ENCODE measurements around the gene PUS3.
"Not testable (repeated sequence)": the region's sequence is repeated elsewhere in the genome, so short reads cannot be mapped to it uniquely, and the experiment has no call there.

Gene PUS3

DNA sequence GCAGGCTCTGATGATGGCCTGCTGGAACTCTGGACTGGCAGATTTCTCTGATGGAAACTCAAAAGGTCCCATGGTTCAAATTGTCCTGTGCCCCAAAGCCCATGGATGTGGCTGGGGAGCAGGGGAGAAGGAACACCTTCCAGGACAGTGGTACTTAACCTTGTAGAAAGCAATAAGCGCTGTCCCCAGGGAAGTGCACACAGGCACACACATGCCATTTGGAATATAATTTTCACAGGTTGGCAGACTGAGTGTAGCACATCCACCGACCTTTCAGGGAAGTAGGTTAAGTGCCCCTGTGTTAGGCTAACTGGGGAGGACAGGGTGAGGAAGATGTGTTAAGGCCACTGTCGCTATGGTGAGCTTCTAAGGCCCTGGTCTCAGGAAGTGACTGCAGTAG is 19.1 kb upstream of the PUS3 start:
- no peak for DNase-seq (ENCODE audit: low read depth, low spot score)
- no peak overlapping the region for H3K27ac ChIP-seq

DNA sequence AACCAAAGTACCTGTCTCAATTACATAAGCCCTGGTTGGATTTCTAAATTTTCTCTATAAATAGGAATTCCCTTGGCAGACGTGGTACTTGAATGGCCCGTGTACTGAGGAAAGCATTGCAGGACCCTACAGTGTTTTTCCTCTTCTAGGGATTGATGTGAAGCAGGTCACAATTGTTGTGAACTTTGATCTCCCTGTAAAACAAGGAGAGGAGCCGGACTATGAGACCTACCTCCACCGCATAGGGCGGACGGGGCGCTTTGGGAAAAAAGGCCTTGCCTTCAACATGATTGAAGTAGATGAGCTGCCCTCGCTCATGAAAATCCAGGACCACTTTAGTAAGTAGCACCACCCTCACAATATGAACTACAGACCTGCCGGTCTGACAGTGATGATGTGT is 18.0 kb upstream of the PUS3 start:
- no peak for DNase-seq (ENCODE audit: low read depth, low spot score)
- H3K27ac ChIP-seq, result no peak overlapping the region

DNA sequence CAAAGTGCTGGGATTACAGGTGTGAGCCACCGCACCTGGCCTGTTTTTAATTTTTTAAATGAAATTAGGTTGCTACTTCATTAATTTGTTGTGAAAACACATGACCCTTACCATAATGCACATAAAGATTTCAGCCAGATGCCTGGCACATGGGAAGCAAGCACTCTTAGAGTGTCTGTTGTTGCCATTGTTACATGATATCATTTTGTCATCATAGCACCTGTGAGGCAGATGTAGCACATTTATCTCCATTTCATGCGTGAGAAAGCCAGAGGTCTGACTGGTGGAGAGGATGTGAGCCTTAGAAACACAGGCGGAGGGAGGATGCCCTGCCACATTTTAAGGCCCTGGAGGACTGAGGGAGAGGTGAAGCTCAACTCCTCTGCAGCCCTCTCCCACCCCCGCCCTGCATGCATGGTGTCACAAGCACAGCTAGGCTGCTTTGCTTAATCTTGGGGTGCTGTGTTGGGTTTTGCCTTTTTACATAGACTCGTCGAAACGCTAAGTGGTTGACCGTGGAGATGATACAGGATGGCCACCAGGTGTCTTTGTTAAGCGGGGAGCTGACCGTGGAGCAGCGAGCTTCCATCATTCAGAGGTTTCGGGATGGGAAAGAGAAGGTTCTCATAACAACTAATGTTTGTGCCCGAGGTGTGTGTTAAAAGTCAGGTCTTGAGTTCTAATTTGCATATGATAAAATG is 15.3 kb upstream of the PUS3 start:
- no peak overlapping the region for H3K27ac ChIP-seq
- DNase-seq (ENCODE audit: low read depth, low spot score), result no peak

DNA sequence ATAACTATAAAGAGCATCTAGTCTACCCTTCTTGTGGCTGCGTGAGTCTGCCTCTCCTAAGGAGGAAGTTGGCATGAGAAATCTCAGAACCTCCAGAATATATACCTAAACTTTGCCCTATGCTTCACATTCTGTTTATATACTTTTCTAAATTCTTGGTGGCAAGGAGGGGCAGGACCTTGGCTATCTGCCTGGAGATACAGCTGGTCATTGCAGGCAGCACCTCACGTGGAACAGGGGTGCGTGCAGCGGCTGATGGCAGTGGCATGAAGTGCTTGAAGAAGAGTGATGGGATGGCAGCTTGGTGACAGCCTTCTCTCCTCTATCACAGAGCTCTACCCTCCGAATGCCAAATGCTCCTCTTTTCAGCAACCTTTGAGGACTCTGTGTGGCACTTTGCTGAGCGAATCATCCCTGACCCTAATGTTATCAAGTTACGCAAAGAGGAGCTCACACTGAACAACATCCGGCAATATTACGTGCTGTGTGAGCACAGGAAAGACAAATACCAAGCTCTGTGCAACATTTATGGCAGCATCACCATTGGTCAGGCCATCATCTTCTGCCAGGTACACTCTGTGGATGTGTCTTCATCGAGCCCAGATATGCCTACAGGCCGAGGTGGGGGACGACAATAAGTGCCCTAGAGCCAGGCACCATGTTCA is 13.8 kb upstream of the PUS3 start:
- no peak for DNase-seq (ENCODE audit: low read depth, low spot score)
- H3K27ac ChIP-seq, result no peak overlapping the region

DNA sequence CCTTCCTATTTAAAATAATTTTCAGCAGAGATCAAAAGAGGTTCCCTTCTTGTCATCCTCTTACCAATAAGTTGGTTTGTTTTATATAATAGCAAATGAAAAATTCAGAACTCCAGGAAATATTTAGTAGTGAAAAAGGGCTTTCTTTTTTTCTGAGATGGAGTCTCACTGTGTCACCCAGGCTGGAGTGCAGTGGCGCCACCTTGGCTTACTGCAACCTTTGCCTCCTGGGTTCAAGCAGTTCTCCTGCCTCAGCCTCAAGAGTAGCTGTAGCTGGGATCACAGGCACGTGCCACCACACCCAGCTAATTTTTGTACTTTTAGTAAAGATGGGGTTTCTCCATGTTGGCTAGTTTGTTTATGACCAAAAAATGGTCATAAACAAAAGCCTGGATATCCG is 11.6 kb upstream of the PUS3 start:
- H3K27ac ChIP-seq; DNase-seq (ENCODE audit: low read depth, low spot score): not testable (repeated sequence)

DNA sequence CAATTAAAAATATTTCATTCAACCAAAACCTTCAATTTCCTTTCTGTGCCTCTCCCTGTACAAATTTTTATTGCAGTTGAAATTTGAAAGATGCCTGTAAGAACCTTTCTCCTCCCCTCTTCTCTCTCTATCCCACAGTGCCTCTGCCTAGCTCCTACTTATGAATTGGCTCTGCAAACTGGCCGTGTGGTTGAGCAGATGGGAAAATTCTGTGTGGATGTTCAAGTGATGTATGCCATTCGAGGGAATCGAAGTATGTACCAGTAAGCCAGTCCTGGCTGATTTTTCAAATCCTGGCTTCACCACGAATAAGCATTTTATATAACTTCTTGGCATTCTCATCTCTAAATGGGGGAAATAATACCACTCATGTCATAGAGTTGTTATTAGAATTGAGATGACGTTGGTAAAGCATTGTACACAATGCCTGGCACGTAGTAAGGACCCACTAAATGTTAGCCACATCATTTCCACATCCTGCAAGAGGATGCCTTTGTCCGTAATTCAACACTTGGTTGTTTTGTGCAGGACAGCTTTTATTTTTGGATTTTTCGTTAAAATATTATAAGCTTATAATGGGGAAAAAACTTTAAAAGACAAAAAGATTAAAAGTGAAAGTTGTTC is 7.3 kb upstream of the PUS3 start:
- H3K27ac ChIP-seq, result no peak overlapping the region
- DNase-seq (ENCODE audit: low read depth, low spot score), result no peak

DNA sequence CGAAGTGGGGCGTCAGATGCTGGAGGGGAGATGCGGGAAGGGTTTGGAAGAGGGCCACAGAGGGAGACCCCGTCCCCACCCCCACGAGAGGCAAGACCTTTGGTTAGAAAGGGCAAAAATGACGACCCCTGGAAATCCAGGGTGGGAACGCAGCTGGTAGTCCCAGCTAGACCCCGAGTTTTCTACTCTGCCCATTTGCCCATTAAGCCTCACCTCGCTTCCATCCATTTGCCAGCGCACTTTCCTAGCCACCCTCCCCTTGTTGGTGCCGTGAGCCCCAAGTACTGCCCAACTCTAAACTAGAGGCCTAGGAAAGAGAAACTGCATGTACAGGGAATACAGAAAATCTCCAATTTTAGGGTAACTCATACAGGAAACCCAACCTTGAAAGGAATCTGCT is 1.7 kb upstream of the PUS3 start:
- H3K27ac ChIP-seq, result no peak overlapping the region
- DNase-seq (ENCODE audit: low read depth, low spot score), result no peak

DNA sequence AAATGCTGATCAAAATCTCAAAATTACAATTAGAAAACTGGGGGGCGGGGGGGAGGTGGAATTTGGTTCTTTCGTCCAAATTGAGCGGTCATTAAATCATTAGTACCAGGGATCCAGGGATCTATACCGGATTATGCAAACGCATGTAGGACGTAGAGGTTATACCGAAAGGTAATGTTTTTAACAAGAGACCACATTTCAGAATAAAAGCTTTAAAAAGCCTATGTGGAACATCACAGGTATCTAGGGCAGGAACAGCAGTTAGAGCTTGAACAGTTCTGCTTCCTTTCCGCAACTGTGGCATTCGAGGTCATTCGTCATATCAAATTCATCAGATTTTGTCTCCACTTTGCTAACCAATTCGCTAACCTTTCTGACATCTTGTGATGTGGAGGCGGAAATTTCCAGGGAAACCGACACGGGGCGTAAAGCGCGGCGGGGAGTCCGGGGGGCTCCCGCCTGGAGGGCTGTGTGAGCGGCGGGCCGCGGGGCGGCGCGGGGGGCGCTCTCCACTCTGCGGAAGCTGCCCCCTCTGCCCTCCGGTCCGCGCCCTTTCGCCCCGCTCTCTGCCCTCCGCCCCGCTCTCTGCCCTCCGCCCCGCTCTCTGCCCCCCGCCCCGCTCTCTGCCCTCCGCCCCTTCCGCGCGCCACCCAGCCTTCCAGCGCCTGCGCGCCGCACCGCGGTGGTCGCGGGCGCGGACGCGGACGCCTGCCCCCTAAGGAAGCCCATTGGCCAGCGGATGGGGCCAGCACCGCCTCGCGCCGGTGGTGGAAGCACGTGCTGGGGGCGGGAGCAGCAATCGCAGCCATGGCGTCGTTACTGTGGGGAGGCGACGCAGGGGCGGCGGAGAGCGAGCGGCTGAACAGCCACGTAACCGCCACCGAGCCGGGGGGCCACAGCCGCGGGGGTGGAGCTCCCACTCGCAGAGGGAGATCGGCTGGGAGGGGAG is 979 bp upstream of the PUS3 start, which contains the start of gene DDX25:
TSS of gene DDX25 (plus strand) at position 798 of the 949 bp plus-strand sequence. CDS start at position 808, 10 bp downstream.
- H3K27ac ChIP-seq, result no peak within 1 kb of the TSS
- no peak for DNase-seq (ENCODE audit: low read depth, low spot score)

DNA sequence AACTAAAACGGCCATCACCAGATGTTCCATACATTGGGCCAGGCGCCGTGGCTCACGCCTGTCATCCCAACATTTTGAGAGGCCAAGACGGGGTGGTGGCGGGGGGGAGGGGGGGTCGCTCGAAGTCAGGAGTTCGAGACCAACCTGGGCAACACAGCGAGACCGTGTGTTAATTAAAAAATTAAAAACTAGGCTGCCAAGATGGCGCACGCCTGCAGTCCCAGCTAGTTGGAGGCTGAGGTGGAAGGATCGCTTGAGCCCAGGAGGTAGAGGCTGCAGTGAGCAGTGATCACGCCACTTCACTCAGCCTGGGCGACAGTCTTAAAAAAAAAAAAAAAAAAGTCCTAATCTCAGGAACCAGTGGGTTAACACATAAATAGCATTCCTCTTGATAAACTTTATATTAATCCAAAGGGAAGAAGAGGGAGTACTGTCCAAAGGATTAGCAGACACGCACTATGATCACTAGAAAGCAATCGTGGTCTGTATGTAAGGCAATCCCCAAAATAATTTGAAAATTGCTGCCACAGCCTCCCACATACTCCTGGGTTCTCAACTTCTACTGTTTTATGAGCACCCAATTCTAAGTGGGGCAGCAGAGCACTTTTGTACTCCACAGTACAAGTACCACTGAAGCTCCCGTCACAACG is 604 bp downstream of the PUS3 start:
- H3K27ac ChIP-seq, result peak overlapping the region; percentile 39
- DNase-seq (ENCODE audit: low read depth, low spot score), result no peak

DNA sequence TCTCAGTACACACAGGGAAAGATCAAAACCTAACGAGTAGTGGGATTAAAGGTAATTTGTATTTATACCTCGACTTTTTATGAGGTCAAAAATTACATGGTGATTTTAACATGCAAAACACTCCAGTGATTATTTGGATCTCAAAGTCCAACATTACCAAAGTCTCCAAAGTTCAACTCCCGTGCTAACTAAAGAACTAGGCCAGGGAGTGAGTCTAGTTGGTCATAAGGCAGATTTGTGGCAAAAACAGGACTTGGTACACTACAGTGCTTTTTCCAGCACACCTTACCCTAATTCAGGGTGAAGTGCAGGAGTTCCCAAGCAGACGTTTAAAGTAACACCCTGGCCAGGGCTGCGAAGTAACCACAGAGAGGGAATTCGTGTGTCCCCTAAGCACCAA is 1.1 kb downstream of the PUS3 start:
- DNase-seq (ENCODE audit: low read depth, low spot score), result no peak
- H3K27ac ChIP-seq, result no peak overlapping the region

DNA sequence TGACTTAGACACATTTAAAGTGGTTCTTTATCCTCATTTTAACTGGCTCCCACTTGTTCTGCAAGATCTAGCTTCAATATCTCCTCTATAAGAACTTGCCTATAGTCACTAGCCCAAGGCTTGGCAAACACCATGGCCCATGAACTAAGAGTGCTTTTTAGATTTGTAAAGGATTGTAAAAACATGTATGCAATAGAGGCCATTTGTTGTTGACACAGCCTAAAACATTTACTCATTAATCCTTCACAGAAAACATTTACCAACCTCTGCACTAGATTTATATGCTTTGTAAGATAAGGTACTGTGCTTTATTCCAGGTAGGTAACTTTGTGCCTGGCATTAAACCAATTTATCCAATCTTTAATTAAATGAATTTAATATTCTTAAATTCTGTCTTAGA is 10.0 kb downstream of the PUS3 start:
- DNase-seq (ENCODE audit: low read depth, low spot score), result no peak
- no peak overlapping the region for H3K27ac ChIP-seq

DNA sequence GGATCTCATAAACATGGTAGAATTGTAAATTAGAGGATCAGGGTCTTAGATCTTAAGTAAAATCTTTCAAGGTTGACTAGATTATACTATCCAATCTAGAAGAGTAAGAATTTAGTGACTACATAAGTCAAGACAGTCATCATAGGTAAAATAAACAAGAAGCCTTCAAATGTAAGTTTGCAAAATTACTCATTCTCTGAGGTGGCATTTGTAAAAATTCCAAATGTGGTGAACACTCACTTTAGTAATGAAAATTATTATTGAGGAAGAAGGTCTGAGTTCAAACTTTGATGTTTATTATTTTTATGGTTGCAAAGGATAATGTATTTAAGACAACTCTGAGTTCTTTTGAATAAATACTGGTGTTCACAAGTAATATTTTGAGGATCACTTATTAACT is 10.9 kb downstream of the PUS3 start:
- no peak for DNase-seq (ENCODE audit: low read depth, low spot score)

DNA sequence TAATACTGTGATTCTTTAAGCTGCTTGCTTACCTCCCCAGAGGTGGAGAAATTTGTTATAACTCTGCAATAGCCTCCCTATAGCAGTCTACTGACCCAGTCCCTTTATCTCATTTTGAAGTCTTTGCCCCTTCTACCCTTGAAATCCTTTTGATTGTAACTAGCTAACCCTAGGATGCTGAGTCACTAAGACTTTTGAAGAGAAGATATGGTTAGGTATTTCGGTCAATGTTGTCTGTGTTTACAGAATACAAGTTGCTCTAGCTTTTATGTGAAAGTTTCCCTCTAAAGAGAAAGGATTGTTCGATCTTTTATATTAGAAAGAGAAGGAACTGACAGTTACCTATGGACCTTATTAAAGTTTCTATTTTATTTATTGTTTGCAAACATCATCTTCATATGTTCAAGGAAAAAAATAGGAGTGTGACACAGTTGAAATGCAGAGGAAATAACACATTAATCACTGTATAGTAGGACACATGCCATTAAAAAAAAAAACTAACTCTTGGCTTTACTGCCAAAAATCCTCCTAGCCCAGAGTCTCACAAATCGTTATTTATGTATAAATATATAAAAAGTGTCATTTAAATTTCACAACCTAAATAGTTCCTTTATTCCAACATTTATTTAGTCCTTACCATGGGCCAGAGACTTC is 12.4 kb downstream of the PUS3 start:
- no peak overlapping the region for H3K27ac ChIP-seq
- no peak for DNase-seq (ENCODE audit: low read depth, low spot score)

More for the DNA sequence above, 10.9 kb downstream of the PUS3 start:
- peak overlapping the region; percentile 16 for H3K27ac ChIP-seq

DNA sequence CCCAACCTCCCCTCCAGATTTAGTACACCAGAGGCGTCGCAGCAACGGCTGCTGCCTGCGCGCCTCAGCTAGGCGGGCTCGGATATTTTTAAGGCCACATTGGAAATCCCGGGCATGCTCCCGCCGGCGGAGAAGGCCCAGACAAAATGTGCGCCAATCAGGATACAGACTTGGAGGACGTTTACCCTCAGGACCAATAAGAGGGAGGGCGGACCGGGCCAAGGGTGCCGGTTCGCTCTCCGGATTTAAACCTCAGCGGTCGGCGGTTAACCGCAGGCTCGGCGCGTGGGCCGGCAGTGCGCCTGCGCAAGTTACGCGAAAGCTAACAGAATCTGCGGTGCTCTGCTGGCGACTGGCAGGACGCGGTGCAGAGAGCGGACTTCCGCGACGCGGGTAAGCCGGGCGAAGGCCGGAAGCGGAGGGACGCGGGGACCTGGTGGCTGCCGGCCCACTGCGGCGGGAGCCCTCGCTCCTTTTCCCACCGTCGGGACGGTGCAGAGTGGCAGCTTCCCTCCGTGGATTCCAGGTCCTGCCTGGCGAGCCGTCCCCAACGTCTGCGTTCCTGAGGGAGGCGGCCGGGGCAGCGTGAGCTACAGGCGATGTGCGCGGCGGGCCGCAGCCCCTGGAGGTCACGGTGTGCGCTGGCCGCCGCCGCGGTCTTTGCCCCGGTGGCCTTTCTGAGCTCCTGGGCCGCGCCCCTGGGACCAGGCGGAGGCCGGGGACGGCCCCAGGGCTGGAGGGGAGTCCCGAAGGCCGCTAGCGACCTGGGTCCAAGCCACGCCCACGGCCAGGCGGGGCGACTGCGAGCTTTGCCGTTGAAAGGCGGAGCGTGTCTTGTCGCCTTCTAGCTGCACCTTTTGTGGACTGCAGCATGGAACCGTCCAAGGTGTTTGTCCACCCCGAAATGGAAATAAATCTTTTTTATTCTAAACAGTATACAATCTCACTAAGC is 15.4 kb downstream of the PUS3 start, which contains the start of gene HYLS1:
TSS of gene HYLS1 (plus strand) at position 296 of the 952 bp plus-strand sequence. CDS start 11,701 bp downstream, outside the sequence.
- DNase-seq (ENCODE audit: low read depth, low spot score), result peak; percentile 89
- H3K27ac ChIP-seq, result peak within 1 kb of the TSS; percentile 74

DNA sequence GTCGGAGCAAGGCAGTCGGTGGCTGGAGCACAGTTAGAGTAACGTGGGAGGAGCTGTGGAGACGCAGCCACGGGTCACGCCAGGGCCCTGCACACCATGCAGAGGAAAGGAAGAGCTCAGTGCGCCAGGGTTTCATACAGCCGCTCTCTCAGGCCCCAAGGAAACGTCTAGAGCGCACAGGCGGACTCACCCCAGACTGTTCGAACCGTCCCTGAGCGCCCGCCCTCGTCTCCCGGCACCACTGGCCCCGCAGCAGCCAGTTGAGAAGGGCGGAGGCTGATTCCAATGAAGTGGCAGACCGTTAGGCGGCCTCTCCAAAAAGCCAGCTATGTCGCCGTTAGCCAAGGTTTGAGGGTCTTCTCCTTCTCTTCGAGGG is 16.0 kb downstream of the PUS3 start:
- no peak overlapping the region for H3K27ac ChIP-seq
- DNase-seq (ENCODE audit: low read depth, low spot score), result no peak

DNA sequence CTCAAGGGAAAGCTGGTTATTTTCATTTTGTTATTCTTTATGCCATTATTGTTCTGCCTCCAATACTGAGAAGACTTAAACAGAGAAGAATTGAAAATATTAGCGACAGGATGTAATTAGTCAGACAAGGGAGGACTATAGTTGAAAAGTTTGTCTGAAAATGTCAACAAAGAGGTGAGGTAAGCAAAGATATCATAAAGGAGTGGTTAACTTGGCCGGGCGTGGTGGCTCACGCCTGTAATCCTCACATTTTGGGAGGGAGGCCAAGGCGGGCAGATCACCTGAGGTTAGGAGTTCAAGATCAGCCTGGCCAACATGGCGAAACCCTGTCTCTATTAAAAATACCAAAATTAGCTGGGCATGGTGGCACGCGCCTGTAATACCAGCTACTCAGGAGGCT is 19.6 kb downstream of the PUS3 start:
- no peak overlapping the region for H3K27ac ChIP-seq
- no peak for DNase-seq (ENCODE audit: low read depth, low spot score)

DNA sequence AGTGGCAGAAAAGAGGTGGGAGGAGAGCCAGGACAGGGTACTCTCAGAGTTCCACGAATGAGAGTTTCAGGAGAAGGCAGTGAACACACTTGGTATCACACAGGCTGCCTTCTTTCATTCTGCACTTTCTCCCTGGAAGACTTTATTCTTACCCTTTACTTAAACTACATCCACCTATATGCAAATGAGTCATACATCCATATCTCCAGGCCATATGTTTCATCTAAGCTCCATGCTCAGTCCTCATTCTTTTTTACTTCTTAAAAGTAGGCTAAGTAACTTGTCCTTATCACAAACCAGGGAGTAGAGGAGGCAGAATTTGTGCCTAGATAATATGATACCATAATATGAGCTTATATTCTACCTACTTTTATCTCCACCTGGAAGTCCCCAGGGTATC is 21.7 kb downstream of the PUS3 start:
- DNase-seq (ENCODE audit: low read depth, low spot score), result no peak
- no peak overlapping the region for H3K27ac ChIP-seq

DNA sequence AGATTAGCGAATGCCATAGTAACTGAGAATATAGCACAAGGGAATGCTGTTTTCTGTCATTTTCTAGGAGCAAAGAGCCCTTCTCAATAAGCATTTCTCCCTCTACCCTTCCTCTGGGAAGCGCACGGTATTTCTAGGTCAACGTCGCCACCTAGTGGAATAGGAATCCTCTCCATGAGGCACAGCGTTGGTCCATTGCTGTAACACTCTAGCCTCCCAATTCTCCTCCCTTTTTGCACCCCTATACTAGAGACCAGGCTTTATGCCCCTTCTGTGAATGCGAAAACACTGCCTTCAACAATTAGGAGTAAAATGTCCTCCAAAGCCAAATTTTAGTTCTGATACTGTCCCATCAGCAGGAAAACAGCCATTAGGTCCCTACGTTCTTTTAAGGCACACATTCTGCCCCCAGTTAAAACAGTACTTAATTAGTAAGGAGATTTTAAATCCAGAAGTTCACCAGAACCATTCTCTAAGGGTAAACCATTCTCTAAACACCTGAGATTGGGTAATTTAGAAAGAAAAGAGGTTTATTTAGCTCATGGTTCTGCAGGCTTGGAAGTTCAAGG is 28.4 kb downstream of the PUS3 start:
- no peak for DNase-seq (ENCODE audit: low read depth, low spot score)

More for the DNA sequence above, 28.4 kb downstream of the PUS3 start:
- H3K27ac ChIP-seq, result no peak overlapping the region

All from epithelial cell of prostate (primary cell).